Gastrocnemius medialis (tissue), 4 donors: Measurements from ENCODE around the gene KLHDC7B. TPM values are rescaled to one million over a fixed set of nuclear protein-coding genes. Genes with fewer than 3 reads are reported as not detected.

Experiments
- ATAC-seq, 2 donors: fragments of 150-250 bp; one replicate each; pipeline ENCODE4 v1.9.1; 2016
- DNase-seq, 2 donors: peaks; one replicate each; pipeline ENCODE4 v3.0.0-alpha.2; 2019
- H3K27ac ChIP-seq, 4 donors: fragments of 200-600 bp; sonication (generic); 1 replicate in 1 of 4; 2 replicates in 3 of 4; pipeline ENCODE4 v1.5.1; 2016 to 2018; ENCODE audit warnings: mild to moderate bottlenecking in 2 of 4, moderate library complexity in 1 of 4
- H3K27me3 ChIP-seq, 3 donors: fragments of 200-600 bp; sonication (generic) in 2 of 3; 1 replicate in 1 of 3; 2 replicates in 2 of 3; pipeline versions ENCODE4 v1.5.1 to v1.6.0; 2016 to 2019; ENCODE audit warnings: mild to moderate bottlenecking in 1 of 3, moderate library complexity in 1 of 3
- H3K36me3 ChIP-seq, 2 donors: fragments of 200-600 bp; sonication (generic) in 1 of 2; one replicate each; pipeline ENCODE4 v1.5.1; 2017 to 2018
- H3K4me1 ChIP-seq, 2 donors: fragments of 200-600 bp; sonication (generic) in 1 of 2; one replicate each; pipeline ENCODE4 v1.5.1; 2016 to 2017; ENCODE audit warnings: mild to moderate bottlenecking in 2 of 2
- H3K4me3 ChIP-seq, 4 donors: fragments of 200-600 bp; sonication (generic) in 3 of 4; 1 replicate in 1 of 4; 2 replicates in 3 of 4; pipeline ENCODE4 v1.5.1; 2016 to 2019; ENCODE audit warnings: mild to moderate bottlenecking in 2 of 4
- H3K9me3 ChIP-seq, 3 donors: fragments of 200-600 bp; sonication (generic) in 2 of 3; 1 replicate in 1 of 3; 2 replicates in 2 of 3; pipeline ENCODE4 v1.5.1; 2016 to 2019
- POLR2A ChIP-seq, 2 donors: fragments of 450-650 bp; IDR thresholded peaks; one replicate each; pipeline ENCODE4 v1.6.1; 2017; ENCODE audit warnings: antibody characterized with exemption in 2 of 2, mild to moderate bottlenecking in 2 of 2, moderate library complexity in 2 of 2
- in situ Hi-C, 4 donors: fragments of 200-750 bp; cut with MboI; loops; one replicate each; pipeline versions ENCODE4 v1.15.0 to v1.8.0; 2017; ENCODE audit warnings: low sequenced_read_pairs in 4 of 4
- intact Hi-C: fragments of 100-400 bp; cut with DNase I; formaldehyde crosslinking; loops from one replicate; pipeline ENCODE4 v1.15.1; 2023; ENCODE audit warnings: low total_unique reads
- total RNA-seq, 4 donors: library from RNA; depleted of rRNA; stranded (reverse); fragments of >200 nt; gene quantifications; one replicate each; pipeline versions ENCODE4 v1.1.0 to v1.2.3, GENCODE V29; 2016
- TF ChIP-seq, protein P1 (sequence below), 5 experiments: fragments of 450-650 bp in 3 of 5; fragments of 200-600 bp in 2 of 5; sonication (generic) in 2 of 5; IDR thresholded peaks in 4 of 5; conservative IDR thresholded peaks in 1 of 5; 1 replicate in 4 of 5; 2 replicates in 1 of 5; pipeline ENCODE4 v1.5.1; 2016 to 2019; ENCODE audit warnings: antibody characterized with exemption in 5 of 5, mild to moderate bottlenecking in 3 of 5, moderate library complexity in 3 of 5

KLHDC7B gene
- total RNA-seq, 4 donors from 2014 or later = not detected

GRCh38 chr22:50528682-50529415 is 16.9 kb upstream of the KLHDC7B start:
- Histone ChIP-seq H3K27ac (peak overlapping the region; percentile 79 to 86 (median 82)), H3K9me3 (no peaks in the 10 kb centered on the region), H3K4me1 (peaks cover 20 to 30% of the 10 kb centered on the region in 2 donors), H3K4me3 (peak overlapping the region; percentile 54 to 70 (median 58)), H3K27me3 (peaks cover 35 to 49% (median 42%) of the 10 kb centered on the region in 3 donors), H3K36me3 (peaks cover 0 to under 1% of the 10 kb centered on the region in 2 donors)
- intact Hi-C loops = loop anchor here (5.0 kb wide), 1 partner anchor 98 kb away; the partner anchor contains the start of gene ARSA
- TF ChIP-seq, protein P1, sequence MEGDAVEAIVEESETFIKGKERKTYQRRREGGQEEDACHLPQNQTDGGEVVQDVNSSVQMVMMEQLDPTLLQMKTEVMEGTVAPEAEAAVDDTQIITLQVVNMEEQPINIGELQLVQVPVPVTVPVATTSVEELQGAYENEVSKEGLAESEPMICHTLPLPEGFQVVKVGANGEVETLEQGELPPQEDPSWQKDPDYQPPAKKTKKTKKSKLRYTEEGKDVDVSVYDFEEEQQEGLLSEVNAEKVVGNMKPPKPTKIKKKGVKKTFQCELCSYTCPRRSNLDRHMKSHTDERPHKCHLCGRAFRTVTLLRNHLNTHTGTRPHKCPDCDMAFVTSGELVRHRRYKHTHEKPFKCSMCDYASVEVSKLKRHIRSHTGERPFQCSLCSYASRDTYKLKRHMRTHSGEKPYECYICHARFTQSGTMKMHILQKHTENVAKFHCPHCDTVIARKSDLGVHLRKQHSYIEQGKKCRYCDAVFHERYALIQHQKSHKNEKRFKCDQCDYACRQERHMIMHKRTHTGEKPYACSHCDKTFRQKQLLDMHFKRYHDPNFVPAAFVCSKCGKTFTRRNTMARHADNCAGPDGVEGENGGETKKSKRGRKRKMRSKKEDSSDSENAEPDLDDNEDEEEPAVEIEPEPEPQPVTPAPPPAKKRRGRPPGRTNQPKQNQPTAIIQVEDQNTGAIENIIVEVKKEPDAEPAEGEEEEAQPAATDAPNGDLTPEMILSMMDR (IDR thresholded peaks at IDR 0.05 in 4 of 5, conservative IDR thresholded peaks at IDR 0.05 in 1 of 5) = no peak
- no peak for TF ChIP-seq POLR2A (IDR thresholded peaks at IDR 0.05)
- DNase-seq = no peak
- no peak for ATAC-seq
- in situ Hi-C loops = no loop called here

DNA sequence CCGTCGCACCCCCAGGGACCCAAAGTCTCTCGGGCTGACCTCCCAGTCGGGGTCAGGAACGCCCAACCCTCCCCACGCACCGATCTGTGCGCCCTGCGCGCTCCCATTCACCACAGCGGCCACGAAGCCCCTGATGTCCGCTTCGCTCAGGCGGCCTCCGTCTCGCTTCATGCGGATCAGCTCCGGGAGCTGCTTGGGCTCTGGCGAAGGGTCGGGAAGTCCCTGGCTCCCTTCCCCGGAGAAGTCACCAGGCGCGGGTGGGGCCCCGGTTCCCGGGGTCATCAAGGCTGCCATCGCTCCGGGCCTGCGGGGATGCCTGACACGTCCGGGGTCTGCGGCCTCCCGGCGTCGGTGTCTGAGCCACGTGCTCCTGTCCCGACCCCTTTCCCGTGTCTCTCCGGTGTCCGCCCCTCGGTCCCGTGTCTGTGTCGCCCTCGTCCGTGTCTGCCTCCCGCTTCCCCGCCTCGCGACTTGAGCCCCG is 16.2 kb upstream of the KLHDC7B start:
- no peaks in the 10 kb centered on the region for H3K9me3 ChIP-seq
- H3K27me3 ChIP-seq = peaks cover 41 to 50% (median 48%) of the 10 kb centered on the region in 3 donors
- no peak for ATAC-seq
- in situ Hi-C loops (no loop called here), intact Hi-C loops (loop anchor here (5.0 kb wide), 1 partner anchor 98 kb away; the partner anchor contains the start of gene ARSA)
- H3K4me1 ChIP-seq = peaks cover 18 to 25% of the 10 kb centered on the region in 2 donors
- DNase-seq = no peak
- peak overlapping the region; percentile 54 to 70 (median 58) for H3K4me3 ChIP-seq
- H3K36me3 ChIP-seq = no peaks in the 10 kb centered on the region
- no peak for TF ChIP-seq POLR2A (IDR thresholded peaks at IDR 0.05)
- TF ChIP-seq, protein P1 (IDR thresholded peaks at IDR 0.05 in 4 of 5, conservative IDR thresholded peaks at IDR 0.05 in 1 of 5) = no peak
- H3K27ac ChIP-seq = peak overlapping the region; percentile 79 to 86 (median 82)

GRCh38 chr22:50529897-50530579 is 15.7 kb upstream of the KLHDC7B start, which contains the start of gene TYMP:
TYMP (minus strand) TSS chr22:50530012; CDS start chr22:50529709, 303 bp downstream.
- TF ChIP-seq, protein P1 (IDR thresholded peaks at IDR 0.05 in 4 of 5, conservative IDR thresholded peaks at IDR 0.05 in 1 of 5) = no peak
- TF ChIP-seq POLR2A (IDR thresholded peaks at IDR 0.05) = peak; percentile 72 to 82
- H3K4me1 ChIP-seq = peaks cover 13 to 19% of the 10 kb centered on the region in 2 donors
- no peaks in the 10 kb centered on the region for H3K36me3 ChIP-seq
- peak within 1 kb of the TSS; percentile 79 to 86 (median 82) for H3K27ac ChIP-seq
- H3K9me3 ChIP-seq = no peaks in the 10 kb centered on the region
- DNase-seq (peak in 1 of 2 donors; percentile 64), ATAC-seq (peak in 1 of 2 donors; percentile 9)
- H3K27me3 ChIP-seq = peaks cover 43 to 55% (median 49%) of the 10 kb centered on the region in 3 donors
- intact Hi-C loops = loop anchor here (5.0 kb wide), 1 partner anchor 97 kb away; the partner anchor contains the start of gene ARSA
- peak within 1 kb of the TSS; percentile 54 to 70 (median 58) for H3K4me3 ChIP-seq
- in situ Hi-C loops = no loop called here

GRCh38 chr22:50530580-50530876 is 15.2 kb upstream of the KLHDC7B start:
- H3K27me3 ChIP-seq = peaks cover 43 to 57% (median 49%) of the 10 kb centered on the region in 3 donors
- intact Hi-C loops = no loop called here
- H3K36me3 ChIP-seq = no peaks in the 10 kb centered on the region
- TF ChIP-seq, protein P1 (IDR thresholded peaks at IDR 0.05 in 4 of 5, conservative IDR thresholded peaks at IDR 0.05 in 1 of 5) = no peak
- TF ChIP-seq POLR2A (IDR thresholded peaks at IDR 0.05) = no peak
- H3K9me3 ChIP-seq = no peaks in the 10 kb centered on the region
- H3K4me1 ChIP-seq = peaks cover 13 to 18% of the 10 kb centered on the region in 2 donors
- H3K4me3 ChIP-seq = peak overlapping the region; percentile 52 to 70 (median 58)
- in situ Hi-C loops = no loop called here
- no peak for ATAC-seq
- DNase-seq = no peak
- peak overlapping the region; percentile 79 to 86 (median 82) for H3K27ac ChIP-seq
